ENCODE results near the gene TBC1D28. TPM values are rescaled to one million over a fixed set of nuclear protein-coding genes. Genes with fewer than 3 reads are reported as not detected.
"Not testable (repeated sequence)": the region's sequence is repeated elsewhere in the genome, so short reads cannot be mapped to it uniquely, and the experiment has no call there.

Gene TBC1D28
- not detected for total RNA-seq
- long read RNA-seq, result 0 reads

DNA sequence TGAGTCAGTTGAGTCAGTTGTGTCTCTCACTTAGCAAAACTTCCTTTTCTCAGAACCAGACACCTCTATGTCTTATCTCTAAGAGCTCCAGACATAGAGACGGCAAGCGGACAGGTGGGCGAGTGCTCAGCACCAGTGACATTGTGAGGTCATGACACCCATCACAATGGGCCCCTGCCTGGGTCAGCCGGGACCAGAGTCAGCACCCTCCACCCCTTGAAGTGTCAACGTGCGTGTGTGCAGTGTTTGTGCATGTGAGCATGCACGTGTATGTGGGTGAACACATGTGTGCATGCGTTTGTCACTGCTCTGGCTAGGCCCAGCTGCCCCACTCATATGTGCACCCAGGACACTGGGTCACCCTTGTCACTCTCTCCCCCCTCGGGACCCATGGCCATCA, at the start of gene TBC1D28:
Gene TBC1D28, minus strand, starts transcription at position 101 of the 400 bp plus-strand sequence. CDS start 3,039 bp downstream, outside the sequence.
- ATAC-seq; intact Hi-C loops (cut with DNase I); DNase-seq: not testable (repeated sequence)

DNA sequence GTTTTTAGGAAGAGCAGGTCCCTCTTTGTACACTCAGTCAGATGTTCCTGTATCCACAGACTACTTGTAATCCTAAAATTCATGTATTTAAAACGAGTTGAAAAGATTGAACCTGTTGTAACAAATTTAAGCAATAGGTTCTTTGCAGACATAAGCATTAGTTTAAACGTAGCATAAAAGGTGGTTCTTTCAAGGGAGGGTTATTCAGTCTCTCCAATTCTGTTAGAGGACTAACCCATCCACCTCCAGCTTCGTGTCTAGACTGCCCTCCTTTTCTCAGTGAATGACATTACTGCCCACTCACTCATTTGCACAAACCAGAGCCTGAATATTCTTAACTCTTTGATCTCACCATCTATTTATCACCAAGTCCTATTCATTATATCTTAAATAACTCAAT, 38.5 kb upstream of the TBC1D28 start:
- not testable (repeated sequence) for ATAC-seq, DNase-seq

DNA sequence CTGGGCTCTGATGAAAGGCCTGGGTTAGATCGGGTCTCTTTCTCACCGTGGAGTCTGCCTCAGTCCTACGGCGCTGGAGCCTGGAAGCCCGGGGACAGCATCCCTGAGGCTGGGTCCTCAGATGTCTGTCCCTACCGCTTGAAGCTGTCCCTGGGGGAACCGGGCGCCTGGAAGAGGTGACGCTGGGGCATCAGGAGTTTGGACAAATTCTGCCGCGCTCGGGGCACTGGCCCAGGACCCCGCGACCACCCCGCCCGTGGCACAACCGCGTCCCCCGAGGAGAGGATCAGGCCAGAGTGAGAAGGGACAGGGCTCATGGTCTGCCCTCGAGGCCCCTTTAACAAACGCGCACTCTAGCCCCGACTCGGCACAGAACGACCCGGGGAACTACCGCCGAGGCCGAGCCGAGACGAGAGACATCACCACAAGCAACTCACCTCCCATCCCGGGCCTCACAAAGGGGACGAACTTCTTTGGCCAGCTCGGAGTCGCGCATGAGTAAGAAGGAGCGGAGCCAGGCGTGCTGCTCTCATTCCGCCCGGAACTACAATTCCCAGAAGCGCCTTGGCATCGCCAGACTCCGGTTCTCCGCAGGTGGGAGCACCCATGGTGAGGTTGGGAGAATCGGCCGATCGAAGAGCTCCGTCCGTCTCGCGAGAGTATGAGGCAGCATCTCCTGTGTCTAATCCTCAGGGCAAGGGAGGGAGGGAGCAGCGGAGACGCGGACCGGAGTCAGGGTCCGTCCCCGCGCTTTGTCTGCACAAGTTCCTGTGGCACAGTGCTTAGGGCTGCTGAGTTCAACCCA, 37.8 kb upstream of the TBC1D28 start, which contains the start of gene FOXO3B:
Gene FOXO3B, minus strand, starts transcription at position 548 of the 805 bp plus-strand sequence. CDS start 663 bp downstream, outside the sequence.
- DNase-seq, result peak; percentile 93
- intact Hi-C loops (cut with DNase I), result not testable (repeated sequence)

More for the DNA sequence above, 38.5 kb upstream of the TBC1D28 start:
- intact Hi-C loops (cut with DNase I), result not testable (repeated sequence)

DNA sequence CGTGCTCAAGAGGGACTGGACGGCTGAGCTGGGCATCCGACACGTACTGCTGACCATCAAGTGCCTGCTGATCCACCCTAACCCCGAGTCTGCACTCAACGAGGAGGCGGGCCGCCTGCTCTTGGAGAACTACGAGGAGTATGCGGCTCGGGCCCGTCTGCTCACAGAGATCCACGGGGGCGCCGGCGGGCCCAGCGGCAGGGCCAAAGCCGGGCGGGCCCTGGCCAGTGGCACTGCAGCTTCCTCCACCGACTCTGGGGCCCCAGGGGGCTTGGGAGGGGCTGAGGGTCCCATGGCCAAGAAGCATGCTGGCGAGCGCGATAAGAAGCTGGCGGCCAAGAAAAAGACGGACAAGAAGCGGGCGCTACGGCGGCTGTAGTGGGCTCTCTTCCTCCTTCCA, 33.2 kb upstream of the TBC1D28 start:
- intact Hi-C loops (cut with DNase I); DNase-seq: not testable (repeated sequence)

More for the DNA sequence above, 37.8 kb upstream of the TBC1D28 start, which contains the start of gene FOXO3B:
- peak; percentile 94 to 99 for ATAC-seq

DNA sequence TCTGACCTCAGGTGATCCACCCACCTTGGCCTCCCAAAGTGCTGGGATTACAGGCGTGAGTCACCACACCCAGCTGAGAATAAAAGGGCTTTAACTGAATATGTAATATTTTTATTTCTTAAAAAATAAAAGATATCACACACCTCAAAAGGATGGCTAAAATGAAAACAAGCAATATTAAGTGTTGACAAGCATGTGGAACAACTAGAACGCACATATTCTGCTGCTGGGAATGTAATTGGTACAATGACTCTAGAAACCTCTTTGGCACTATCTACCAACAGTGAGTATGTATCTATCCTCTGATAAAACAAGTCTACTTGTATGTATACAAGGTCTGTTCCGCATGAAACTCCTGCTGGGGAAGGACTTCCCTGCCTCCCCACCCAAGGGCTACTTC, 32.7 kb upstream of the TBC1D28 start:
- intact Hi-C loops (cut with DNase I), result not testable (repeated sequence)

More for the DNA sequence above, 33.2 kb upstream of the TBC1D28 start:
- ATAC-seq, result not testable (repeated sequence)

DNA sequence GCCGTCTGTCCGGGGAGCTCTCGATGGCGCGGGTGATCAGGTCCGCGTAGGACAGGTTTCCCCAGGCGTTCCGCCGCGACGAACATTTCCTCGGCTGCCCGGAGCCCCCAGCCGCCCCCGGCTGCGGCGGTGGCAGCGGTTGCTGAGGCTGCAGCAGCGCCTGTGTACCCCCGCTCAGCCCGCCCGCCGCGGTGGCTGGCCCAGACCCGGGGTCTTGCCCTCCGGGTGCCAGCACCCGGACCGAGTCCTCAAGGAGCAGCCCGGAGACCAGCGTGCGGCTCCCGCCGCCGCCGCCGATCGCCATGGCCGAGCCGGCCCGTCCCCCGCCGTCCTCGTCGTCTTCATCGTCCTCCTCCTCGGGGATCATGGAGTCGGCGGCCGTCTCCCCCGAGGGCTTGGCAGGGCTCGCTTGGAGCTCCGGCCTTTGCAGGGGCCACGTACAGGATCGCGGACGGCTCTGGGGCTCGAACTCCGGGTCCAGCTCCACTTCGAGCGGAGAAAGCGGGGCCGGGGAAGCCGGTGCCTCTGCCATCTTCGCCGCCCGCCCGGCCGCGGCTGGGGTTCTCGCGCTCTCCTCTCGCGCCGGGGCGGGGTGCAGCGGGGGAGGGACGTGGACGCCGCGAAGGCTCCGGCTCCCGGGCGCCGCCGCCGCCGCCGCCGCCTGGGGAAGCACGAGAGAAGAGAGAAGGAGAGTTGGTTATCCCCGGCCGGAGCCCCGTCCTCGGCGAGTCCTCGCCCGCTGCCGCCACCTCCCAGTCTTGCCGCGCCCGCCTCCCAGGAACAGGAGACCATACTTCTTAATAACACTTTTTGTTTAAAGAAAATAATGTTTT, 28.4 kb upstream of the TBC1D28 start:
- intact Hi-C loops (cut with DNase I); DNase-seq: not testable (repeated sequence)
- peak; percentile 12 to 31 for ATAC-seq

More for the DNA sequence above, 32.7 kb upstream of the TBC1D28 start:
- not testable (repeated sequence) for ATAC-seq, DNase-seq

DNA sequence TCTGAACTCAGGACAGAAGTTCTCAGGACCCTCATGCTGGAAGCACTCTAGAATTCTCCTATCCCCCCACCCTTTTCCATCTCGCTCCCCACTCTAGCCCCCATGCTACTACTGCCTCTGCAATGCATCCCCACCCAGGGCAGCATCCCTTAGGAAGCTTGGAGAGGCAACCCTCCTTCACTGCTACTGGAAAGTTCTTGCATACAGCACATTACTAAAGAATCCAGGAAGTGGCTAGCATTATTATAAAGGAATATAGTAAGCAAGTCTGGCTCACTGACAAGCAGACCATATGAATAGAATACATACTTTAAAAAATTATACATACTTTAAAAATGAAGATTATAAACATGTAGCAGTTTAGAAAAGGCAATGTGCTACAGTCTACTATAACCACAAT, 24.4 kb upstream of the TBC1D28 start:
- intact Hi-C loops (cut with DNase I); DNase-seq; ATAC-seq: not testable (repeated sequence)

DNA sequence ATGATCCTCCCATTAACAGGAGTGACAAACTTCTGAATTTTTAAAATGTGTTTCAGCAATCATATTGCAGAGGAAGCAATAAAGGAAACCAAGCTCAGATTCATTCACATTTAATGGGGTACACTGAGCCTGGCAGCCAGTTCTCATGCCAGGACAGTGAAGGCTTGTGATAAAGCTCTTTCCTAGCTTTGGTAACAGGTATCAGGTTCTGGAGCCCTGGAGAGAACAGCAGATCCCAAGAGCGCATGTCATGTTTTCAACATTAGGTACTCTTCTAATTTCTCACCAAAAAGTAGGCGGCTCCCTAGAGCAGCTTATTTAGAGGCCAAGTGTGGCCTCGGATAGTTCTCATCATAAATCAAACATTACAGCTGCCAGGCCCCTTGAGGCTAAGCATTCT, 23.3 kb upstream of the TBC1D28 start:
- DNase-seq; ATAC-seq; intact Hi-C loops (cut with DNase I): not testable (repeated sequence)

DNA sequence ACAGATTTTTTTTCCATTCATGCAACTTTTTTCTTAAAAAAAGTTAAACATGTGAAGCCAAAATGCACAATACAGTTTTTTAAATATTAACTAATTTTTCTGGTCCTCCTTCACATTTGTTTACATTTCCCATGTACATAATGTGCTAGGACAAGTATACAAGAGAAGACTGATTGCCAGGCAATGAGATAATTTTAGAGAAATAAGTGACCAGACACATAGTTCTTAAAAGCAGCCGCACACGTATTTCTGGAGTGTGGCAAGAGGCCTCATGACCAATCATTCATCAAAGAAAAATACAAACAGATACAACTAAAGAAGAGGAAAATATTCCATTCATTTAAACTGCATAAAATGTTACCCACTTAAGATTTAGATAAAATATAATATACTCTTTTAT, 22.1 kb upstream of the TBC1D28 start:
- DNase-seq; intact Hi-C loops (cut with DNase I); ATAC-seq: not testable (repeated sequence)

DNA sequence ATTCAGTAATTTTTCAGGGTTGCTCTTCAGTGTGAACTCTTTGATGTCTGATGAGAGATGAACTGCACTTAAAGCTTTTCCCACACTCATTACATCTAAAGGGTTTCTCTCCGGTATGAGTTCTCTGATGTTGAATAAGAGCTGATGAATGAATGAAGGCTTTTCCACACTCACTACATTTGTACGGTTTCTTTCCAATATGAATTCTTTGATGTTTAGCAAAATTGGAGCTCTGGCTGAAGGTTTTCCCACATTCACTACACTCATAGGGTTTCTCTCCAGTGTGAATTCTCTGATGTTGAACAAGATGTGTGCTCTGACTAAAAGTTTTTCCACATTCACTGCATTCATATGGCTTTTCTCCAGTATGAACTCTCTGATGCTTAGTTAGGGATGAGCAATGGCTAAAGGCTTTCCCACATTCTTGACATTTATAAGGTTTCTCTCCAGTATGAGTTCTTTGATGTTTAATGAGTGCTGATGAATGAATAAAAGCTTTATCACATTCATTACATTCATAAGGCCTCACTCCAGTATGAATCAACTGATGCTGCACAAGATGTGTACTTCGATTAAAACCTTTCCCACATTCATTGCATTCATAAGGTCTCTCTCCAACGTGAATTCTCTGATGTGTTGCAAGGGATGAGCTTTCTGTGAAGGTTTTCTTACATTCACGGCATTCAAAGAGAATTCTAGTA, 17.9 kb upstream of the TBC1D28 start:
- ATAC-seq; intact Hi-C loops (cut with DNase I); DNase-seq: not testable (repeated sequence)

DNA sequence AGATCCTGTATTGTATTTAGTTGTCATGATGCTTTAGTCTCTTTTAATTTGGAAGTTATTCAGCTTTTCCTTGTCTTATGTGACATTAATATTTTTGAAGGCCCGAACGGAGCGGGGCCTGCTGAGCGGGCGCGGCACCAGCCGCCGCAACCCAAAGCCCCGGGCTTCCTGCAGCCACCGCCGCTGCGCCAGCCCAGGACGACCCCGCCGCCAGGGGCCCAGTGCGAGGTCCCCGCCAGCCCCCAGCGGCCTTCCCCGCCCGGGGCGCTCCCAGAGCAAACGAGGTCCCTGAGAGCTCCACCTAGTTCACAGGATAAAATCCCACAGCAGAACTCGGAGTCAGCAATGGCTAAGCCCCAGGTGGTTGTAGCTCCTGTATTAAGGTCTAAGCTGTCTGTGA, 5.9 kb upstream of the TBC1D28 start:
- not testable (repeated sequence) for ATAC-seq

DNA sequence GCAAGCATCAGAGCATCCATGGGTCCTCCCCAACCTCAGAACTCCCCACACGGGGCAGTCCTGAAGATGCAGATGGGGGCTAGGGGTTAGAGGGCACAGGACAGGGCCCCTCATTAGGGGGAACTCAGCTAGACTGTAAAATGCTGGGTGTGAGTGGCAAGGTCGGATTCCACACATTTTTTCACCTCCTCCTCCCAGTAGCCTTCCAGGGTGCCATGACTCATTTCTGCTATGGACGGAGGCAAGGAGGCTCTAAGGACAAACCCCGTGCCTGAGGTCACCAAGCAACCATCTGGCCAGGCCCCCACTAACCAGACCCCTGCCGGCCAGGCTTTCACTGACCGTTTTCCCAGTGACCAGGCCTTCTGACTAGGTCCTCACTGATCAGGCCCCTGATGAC, 1.1 kb downstream of the TBC1D28 start:
- ATAC-seq; DNase-seq; intact Hi-C loops (cut with DNase I): not testable (repeated sequence)

More for the DNA sequence above, 5.9 kb upstream of the TBC1D28 start:
- intact Hi-C loops (cut with DNase I); DNase-seq: not testable (repeated sequence)

DNA sequence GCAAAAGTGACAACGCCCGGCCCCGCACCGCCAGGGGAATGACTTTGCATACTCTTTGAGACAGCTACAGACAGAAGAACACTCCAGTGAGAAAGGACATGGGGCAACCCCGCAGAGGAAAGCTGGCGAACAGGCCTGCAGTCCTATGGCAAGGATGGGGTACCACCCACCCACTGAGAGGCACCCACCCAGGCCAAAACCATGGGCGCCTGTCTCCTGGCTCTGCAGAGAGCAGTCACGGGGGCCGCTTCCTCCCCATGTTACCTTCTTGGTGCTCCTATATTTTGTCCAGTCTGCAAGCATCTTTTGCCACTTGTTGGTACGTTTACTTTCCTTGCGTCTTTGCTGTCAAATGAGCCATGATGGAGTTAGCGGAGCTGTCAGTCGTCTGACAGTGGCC, 5.8 kb downstream of the TBC1D28 start:
- intact Hi-C loops (cut with DNase I); ATAC-seq; DNase-seq: not testable (repeated sequence)

DNA sequence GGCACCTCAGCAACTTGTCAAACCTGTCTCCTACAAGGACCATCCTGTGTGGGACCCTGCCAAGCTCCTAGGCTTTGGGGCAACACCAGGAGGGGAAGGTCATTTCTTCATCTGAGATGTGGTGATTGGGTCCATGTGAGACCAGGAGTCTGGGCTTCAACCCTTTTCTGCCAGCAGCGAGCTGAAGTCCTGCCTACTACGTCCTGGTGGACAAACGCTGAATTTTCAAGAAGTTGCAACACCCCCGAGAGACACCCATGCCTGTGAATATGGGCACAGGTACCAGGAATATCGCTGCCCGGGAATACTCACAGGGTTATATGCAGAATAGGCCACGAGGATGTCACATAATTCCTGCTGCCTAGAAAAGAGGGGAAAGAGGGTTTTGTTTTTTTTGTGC, 8.0 kb downstream of the TBC1D28 start:
- intact Hi-C loops (cut with DNase I); DNase-seq; ATAC-seq: not testable (repeated sequence)

DNA sequence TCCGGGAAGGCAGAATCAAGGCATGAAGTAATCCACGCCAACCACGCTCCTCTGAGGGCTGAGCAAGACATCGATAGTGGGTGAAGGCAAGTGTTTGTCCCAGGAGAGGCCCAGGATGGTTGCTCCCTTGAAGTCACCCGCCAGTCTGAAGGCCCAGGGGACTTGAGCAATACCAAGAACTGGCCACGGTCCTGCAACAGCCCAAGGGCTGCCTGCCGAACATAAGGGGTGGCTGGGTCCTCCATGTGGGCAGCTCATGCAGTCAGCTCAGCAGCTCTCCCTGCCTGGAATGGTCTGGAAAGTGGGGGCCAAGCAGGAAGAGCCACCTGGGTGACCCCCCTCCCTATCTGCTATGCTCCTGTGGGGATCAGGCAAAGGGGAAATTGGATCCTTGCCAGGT, 8.4 kb downstream of the TBC1D28 start:
- peak in 1 of 2 donors; percentile 52 for ATAC-seq
- intact Hi-C loops (cut with DNase I); DNase-seq: not testable (repeated sequence)

DNA sequence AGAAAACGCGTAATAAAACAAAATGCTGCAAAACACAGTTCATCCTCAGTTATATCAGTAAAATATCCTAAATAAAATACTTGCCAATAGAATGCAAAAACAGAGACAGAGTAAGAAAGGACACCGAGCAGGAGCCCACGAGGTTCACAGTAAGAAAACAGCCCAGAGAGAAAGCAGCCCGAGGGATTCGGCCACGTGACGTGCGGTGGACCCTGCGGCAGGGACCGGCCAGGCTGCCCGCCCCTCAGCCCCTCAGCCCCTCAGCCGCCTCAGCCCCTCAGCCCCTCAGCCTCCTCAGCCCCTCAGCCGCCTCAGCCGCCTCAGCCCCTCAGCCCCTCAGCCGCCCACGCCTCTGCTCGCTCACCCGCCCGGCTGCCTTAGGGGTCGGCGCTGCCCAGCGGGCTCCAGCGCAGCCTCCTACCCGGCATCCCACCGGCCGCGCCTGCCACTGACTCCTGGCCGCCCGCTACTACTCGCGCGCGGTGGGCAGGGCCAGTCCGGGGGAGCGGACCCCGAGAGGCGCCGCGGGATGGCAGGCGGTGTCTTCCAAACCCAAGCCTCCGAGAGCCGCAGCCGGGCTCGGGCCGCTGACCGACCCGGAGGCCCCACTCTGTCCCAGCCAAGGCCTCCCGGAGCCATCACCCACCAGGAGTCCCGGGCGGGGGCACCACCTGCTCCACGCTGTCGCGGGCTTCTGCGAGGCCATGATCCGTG, 9.5 kb downstream of the TBC1D28 start:
- DNase-seq; intact Hi-C loops (cut with DNase I): not testable (repeated sequence)
- ATAC-seq, result peak; percentile 24 to 65

DNA sequence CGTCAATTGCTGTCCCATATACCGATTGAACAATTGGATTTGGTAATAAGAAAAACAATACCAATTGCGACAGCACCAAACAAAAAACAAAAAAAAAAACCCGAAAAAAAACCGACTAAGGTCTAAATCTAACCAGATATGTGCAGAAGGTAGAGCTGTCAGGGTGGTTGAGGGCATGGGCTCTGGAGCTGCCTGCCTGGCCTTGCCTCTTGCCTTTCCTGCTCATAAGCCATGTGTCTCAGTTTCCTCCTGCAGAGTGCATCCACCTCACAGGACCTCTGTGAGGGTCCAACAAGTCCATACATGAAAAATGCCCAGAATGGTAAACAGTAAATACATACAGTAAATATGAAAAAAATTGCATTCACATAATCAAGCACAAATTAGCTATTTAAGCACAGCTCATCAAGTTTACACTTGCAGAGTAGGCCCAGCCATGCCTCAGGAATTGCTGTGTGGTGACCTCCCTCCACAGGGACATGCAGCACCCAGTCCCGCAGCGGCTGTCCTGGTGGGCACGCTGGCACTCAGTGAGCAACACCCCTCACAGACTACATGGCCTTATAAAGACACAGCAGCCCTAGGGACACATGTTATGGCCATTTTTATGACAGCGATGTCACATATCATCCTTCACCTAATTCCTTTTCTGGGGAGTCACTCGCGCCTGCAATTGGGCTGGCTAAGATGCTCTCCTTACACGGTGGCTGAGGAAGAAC, 17.9 kb downstream of the TBC1D28 start:
- ATAC-seq, result no peak
- no peak for DNase-seq
- intact Hi-C loops (cut with DNase I), result no loop called here
